ENCODE measurements around the gene UFC1.

The UFC1 gene

DNA sequence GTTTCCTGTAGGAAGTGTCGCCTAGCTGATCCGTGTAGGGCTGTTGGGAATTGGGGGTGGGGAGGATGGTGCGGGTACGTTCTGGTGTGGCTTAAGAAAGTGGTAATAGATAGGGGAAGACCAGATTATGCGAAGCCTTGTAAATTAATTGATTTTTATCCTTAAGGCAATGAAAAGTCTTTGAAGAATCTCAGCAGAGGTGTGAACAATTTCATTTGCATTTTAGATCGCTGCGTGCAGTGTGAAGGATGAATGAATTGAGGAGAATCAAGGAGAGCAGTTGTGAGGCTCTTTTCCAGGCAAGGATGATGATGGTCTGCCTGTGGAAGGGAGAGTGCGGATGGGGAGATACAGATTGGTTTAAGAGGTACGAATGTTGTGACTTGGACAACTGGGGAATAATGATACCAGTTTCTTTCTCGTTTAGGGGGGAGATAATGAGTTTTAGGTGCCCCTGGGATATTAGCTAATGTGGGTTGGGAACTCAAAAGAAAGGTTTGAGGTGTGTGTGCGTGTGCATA is 20.5 kb upstream of the UFC1 start:
- no peak for DNase-seq (ENCODE audit: low read depth, low spot score)

- DNase-seq (ENCODE audit: low read depth, low spot score): no peak
Measured at GRCh38 chr1:161137881-161138280, 15.9 kb upstream of the UFC1 start.

DNA sequence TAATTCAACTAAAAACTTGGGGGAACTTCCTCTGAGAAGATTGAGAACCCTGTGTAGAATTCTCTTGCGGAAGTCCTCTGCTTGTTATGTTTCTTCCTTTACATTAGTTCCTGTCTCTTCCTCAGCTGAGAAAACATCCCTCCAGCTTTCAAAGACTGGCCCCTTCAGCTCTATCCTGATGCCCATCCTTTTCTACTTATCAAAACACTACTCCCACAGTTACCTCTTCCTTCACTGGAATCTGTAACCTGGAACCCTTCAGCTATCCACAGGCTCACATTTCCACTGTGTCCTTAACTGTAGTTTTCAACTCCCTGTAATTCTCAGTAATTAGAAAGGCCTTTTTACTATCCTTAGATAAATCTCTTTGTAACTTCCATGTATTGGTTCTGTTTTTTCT is 15.3 kb upstream of the UFC1 start:
- no peak for DNase-seq (ENCODE audit: low read depth, low spot score)

- DNase-seq (ENCODE audit: low read depth, low spot score): no peak
Measured at GRCh38 chr1:161139766-161140165, 14.0 kb upstream of the UFC1 start.

DNA sequence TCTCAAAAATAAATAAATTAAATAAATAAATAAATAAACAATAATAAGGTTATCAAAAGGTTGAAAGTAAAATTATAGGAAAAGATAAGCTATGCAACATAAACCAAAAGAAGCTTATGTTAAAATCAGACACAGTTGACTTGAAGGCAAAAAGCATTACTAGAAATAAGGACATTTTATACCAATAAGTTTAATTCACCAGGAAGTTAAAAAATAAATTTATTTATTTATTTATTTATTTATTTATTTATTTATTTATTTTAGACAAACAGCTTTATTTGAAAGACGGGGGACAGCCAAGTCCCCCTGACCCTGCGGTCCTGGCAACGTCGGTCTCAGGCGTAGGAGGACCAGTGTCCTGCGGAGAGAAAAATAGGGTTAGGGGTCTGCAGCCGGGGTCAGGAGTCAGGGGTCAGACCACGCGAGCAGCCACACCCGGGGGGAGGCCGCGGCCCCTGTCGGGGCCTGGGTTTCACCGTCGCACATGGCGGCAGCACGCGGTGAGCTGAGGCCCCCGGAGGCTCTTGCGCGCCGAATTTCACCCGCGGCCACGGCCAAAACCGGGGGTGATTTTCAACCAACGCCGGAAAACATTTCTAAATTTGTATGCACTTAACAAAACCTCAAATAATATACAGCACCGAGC is 12.9 kb upstream of the UFC1 start:
- DNase-seq (ENCODE audit: low read depth, low spot score): no peak

- DNase-seq (ENCODE audit: low read depth, low spot score): no peak
Measured at GRCh38 chr1:161145832-161146231, 7.9 kb upstream of the UFC1 start.

DNA sequence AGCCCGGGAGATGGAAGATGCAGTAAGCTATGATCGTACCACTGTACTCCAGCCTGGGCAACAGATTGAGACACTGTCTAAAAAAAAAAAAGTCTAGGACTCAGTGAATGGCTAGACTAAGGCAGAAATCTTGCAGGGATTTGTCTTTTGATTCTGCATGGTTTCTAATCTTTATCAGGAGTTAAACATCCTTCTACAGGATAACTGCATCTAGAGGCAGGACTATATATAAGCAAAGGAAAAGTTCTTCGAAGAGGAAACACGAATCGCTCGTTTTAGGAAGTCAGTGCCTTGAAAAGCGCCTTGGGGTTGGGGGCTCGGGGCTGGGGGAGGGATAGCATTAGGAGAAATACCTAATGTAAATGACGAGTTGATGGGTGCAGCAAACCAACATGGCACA is 602 bp upstream of the UFC1 start:
- DNase-seq (ENCODE audit: low read depth, low spot score): no peak

DNA sequence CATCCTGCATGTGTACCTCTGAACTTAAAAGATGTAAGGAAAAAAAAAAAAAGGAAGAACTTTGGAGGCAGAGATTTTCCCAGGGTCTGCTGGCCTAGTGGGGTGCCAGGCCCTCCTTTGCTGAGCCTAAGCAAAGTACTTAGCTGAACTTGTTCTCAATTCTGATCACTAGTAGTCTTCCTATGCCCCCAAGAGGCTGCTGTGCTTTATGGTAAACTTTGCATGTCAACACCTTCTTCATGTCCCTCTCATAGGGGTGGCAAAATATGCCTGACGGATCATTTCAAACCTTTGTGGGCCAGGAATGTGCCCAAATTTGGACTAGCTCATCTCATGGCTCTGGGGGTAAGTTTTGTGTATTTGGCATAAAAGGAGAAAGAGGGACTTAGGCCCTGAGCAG is 4.1 kb downstream of the UFC1 start:
- DNase-seq (ENCODE audit: low read depth, low spot score): no peak

DNA sequence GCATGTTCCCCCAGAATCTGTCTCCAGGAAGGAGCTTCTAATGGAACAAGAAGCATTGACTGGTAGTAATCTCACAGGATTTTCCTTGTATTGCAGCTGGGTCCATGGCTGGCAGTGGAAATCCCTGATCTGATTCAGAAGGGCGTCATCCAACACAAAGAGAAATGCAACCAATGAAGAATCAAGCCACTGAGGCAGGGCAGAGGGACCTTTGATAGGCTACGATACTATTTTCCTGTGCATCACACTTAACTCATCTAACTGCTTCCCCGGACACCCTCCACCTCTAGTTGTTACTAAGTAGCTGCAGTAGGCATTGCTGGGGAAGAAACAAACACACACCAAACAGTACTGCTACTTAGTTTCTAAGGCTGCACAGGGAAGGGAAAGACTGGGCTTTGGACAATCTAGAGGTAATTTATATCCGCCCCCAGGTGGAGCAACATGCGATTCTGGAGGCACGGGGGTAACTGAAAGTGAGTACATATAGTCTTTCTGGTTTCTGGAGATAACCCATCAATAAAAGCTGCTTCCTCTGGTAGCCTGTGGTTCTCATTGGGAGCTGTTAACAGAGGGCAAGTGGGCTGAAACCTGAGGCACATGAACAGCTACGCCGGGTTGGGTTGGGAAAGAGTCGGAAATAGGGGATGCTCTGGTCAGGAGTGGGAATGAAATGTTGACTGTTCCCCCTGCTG is 4.7 kb downstream of the UFC1 start:
- no peak for DNase-seq (ENCODE audit: low read depth, low spot score)

DNA sequence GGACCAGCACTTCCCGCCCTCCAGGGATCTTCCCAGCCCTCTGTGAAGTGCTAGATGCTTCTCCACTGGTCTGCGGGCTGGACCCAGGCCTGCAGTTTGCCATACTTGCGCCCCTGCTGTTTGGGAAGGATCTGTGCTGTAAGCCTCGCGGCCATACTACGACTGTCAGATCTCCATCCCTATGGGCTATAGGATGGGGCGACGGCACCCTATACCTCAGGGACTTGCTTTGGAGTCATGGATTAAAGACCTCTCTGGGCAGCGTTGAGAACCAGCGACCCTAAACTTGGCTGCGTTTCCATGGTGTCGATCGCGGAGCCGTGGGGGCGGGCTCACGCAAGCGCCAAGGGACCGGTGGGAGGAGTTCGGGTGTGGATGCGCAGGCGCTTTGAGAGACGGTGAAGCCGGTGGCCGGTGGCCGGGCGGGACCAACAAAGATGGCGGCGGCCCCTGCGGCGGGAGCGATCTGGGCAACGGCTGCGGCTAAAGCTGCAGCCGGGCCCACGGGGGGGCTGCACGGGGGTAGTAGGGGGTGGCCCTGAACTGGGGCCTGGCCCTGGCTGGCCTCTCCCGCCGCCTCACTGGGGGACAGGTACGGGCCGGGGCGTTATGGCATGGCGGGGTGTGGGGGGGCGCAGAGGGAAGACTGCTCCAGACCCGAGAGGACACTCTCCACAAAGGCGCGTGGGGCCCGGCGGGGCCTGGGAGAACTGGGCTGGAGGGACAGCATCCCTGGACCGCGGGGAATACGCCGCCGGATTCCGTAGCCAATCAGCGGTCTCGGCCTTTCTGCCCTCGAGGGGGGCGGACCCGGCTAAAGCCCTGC is 5.5 kb downstream of the UFC1 start, which contains the start of gene USP21:
Gene USP21 (plus strand): TSS at position 414 of the 826 bp plus-strand sequence. CDS start 1,141 bp downstream, outside the sequence.
- DNase-seq (ENCODE audit: low read depth, low spot score): peak; percentile 53

DNA sequence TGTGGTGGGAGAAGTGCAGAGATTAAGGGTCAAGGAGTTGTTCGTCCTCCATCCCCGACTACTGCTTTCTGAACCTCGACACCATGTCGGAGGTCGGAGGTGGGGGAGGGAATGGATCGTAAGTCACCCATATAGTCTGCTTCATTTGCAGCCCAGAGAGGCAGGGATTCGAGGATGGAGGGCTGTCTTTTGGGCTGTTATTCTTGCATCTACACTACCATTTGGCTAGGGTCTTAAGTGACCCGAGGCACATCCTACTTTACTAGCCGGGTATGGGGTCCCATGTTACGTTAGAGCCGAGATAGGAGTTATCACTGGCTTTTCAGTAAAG is 6.1 kb downstream of the UFC1 start:
- DNase-seq (ENCODE audit: low read depth, low spot score): no peak

DNA sequence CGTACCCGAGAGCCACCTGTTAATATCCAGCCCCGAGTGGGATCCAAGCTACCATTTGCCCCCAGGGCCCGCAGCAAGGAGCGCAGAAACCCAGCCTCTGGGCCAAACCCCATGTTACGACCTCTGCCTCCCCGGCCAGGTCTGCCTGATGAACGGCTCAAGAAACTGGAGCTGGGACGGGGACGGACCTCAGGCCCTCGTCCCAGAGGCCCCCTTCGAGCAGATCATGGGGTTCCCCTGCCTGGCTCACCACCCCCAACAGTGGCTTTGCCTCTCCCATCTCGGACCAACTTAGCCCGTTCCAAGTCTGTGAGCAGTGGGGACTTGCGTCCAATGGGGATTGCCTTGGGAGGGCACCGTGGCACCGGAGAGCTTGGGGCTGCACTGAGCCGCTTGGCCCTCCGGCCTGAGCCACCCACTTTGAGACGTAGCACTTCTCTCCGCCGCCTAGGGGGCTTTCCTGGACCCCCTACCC is 6.9 kb downstream of the UFC1 start:
- no peak for DNase-seq (ENCODE audit: low read depth, low spot score)

GRCh38 chr1:161161652-161162051 is 7.9 kb downstream of the UFC1 start:
- no peak for DNase-seq (ENCODE audit: low read depth, low spot score)

GRCh38 chr1:161162052-161162451 is 8.3 kb downstream of the UFC1 start:
- DNase-seq (ENCODE audit: low read depth, low spot score): no peak

- no peak for DNase-seq (ENCODE audit: low read depth, low spot score)
Measured at GRCh38 chr1:161162806-161163205, 9.0 kb downstream of the UFC1 start.

DNA sequence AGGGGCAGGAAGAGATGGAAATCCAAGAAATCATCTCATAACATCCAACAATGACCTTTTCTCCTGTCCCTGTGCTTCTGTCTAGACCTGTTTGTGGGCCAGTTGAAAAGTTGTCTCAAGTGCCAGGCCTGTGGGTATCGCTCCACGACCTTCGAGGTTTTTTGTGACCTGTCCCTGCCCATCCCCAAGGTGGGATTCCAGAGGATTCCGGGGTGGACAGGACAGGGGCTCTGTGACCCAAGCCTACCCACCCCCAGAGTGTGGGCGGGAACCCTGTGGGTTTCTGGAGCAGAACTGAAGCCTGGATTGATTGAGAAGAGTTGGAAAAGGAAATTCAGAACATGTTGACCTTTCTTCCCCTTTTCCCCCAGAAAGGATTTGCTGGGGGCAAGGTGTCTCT is 10.0 kb downstream of the UFC1 start:
- no peak for DNase-seq (ENCODE audit: low read depth, low spot score)

GRCh38 chr1:161164901-161165610 is 11.3 kb downstream of the UFC1 start:
- no peak for DNase-seq (ENCODE audit: low read depth, low spot score)

DNA sequence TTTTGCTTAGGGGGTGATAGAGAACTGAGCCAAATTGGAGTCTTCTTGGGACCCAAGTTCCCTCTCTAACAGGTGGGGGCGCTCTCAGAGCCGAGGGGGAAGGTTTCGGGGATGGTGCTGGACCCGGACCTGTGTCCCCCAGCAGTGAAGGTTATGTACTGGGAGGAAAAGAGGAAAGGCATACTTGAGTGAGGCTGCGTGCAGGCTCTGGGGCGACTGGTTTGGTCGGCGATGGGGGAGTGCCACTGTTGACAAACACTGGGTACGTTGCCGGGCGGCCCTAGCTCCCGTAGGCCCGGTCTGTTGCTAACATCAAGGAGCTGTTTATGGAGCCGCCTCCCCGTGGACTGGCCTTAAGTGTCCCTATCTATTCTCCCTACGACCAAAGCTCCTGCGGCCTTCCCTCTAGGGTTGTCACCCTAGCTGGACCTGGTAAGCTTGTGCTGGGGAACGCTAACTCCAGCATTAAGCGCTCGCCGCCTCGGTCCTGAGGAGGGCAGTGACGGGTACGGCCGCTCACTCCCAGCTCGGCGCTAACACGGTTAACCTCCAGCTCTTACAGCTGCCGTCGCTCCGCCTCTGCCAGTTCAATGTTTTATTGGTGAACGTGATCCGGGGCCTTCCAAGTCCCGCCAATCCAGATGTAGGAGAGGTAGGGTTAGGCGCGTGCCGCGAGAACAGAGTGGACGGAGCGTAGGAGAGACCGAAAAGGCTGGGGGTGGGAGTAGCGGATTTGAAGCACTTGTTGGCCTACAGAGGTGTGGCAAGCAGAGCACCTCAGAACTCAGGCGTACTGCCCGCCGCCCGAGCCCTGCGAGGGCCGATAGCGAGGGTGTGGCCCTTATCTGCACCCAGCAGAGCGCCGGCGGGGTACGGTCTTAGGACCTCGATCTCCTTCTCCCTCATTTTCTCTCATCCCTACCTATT is 12.2 kb downstream of the UFC1 start, which contains the start of gene PPOX:
Gene PPOX (plus strand): TSS at position 685 of the 927 bp plus-strand sequence. CDS start 422 bp downstream, outside the sequence.
- DNase-seq (ENCODE audit: low read depth, low spot score): peak; percentile 94

GRCh38 chr1:161166669-161167548 is 13.1 kb downstream of the UFC1 start:
- DNase-seq (ENCODE audit: low read depth, low spot score): no peak
